ENCODE measurements around the gene ADAM19. TPM values are rescaled to one million over a fixed set of nuclear protein-coding genes. Genes with fewer than 3 reads are reported as not detected.

The ADAM19 gene
- total RNA-seq, 2 donors from 2014 or later, result 9.9 to 46.1 TPM

DNA sequence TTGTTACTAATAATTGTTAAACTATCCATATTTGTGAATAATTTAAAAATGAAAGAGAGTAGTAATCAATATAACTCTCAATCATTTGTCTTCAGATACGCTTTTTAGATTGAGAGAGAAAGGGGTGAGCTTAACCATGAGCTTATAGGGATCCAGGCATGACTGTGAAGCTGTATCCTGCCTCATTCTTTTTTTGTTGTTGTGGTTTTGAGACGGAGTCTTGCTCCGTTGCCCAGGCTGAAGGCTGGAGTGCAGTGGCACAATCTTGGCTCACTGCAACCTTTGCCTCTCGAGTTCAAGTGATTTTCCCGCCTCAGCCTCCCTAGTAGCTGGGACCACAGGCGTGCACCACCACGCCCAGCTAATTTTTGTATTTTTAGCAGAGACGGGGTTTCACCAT is 71.5 kb downstream of the ADAM19 start:
- H3K36me3 ChIP-seq, result peaks cover 10% of the 10 kb centered on the region
- no peak for DNase-seq (ENCODE audit: low spot score)
- no peak overlapping the region for H3K27ac ChIP-seq

DNA sequence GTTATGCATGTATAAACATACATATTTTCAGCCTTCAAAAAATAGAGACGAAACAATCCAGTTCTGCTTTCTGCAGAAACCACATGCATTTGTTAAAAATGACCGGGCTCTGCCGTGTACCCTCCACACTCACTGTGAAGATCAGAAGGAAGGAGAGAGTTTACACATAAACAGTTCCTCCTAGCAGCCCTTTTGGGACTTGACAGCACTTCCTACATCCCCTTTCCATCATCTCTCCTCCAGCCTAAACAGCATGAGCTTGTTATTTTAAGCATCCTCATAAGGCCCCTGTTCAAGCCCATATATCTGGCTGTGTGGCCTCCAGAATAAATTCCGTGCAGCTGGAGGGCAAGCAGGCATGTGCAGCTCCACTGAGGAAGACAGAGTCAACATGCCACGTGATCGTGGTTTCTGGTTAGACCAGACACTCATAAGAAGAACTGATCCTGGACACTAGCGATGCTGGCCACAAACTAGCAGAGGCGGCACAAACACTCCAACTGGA is 73.4 kb downstream of the ADAM19 start:
- DNase-seq (ENCODE audit: low spot score), result no peak
- Histone ChIP-seq H3K9me3 (no peaks in the 10 kb centered on the region), H3K27me3 (replicated peaks; ENCODE audit: insufficient read depth) (no peaks in the 10 kb centered on the region), H3K27ac (no peak overlapping the region), H3K36me3 (peaks cover 7% of the 10 kb centered on the region), H3K4me3 (no peak overlapping the region), H3K4me1 (ENCODE audit: control insufficient read depth in 1 of 2, low read depth in 2 of 2) (no peaks in the 10 kb centered on the region)
- TF ChIP-seq, protein P1, sequence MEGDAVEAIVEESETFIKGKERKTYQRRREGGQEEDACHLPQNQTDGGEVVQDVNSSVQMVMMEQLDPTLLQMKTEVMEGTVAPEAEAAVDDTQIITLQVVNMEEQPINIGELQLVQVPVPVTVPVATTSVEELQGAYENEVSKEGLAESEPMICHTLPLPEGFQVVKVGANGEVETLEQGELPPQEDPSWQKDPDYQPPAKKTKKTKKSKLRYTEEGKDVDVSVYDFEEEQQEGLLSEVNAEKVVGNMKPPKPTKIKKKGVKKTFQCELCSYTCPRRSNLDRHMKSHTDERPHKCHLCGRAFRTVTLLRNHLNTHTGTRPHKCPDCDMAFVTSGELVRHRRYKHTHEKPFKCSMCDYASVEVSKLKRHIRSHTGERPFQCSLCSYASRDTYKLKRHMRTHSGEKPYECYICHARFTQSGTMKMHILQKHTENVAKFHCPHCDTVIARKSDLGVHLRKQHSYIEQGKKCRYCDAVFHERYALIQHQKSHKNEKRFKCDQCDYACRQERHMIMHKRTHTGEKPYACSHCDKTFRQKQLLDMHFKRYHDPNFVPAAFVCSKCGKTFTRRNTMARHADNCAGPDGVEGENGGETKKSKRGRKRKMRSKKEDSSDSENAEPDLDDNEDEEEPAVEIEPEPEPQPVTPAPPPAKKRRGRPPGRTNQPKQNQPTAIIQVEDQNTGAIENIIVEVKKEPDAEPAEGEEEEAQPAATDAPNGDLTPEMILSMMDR (IDR thresholded peaks at IDR 0.05), result no peak
- no peak for ATAC-seq (ENCODE audit: insufficient number of reproducible peaks, low FRiP score, low read depth)

More for the DNA sequence above, 71.5 kb downstream of the ADAM19 start:
- no peak for ATAC-seq (ENCODE audit: insufficient number of reproducible peaks, low FRiP score, low read depth)
- TF ChIP-seq, protein P1 (IDR thresholded peaks at IDR 0.05), result no peak
- H3K27me3 ChIP-seq (replicated peaks; ENCODE audit: insufficient read depth), result no peaks in the 10 kb centered on the region
- H3K9me3 ChIP-seq, result no peaks in the 10 kb centered on the region
- no peak overlapping the region for H3K4me3 ChIP-seq
- H3K4me1 ChIP-seq (ENCODE audit: control insufficient read depth in 1 of 2, low read depth in 2 of 2), result no peaks in the 10 kb centered on the region

DNA sequence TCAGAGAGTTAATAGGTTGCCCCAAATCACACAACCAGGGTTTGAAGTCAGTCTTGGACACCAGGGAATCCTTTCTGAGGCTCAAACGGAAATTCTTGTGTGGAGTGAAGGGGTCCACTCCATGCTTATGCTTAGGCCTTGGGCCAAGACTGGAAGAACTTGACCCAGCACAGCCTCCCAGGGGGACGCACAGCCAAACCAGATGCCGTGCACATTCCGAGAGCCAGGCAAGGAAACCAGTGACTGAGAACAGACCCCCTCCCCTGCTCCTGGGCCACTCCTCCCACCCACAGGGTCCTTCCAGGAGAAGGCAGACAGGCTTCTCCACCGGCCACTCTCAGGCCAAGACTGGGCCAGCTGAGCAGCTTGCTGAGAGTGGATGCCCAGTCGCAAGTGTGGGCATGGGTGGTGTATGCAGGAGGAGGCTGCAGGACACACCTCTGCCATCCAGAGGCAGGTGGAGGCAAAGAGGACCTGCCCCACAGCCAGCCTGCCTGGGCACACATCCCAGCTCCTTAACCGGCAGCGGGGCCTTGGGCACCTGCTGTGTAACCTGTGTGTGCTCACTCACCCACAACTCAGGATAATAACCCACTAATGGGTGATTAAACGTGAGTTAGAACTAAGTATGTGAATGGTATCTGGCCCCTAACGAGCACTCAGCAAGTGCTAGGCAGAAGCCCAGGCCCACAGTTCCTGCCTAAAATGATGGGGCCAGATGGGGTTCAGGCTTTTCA is 77.5 kb downstream of the ADAM19 start:
- TF ChIP-seq, protein P1 (IDR thresholded peaks at IDR 0.05), result no peak
- H3K27ac ChIP-seq, result no peak overlapping the region
- no peak for ATAC-seq (ENCODE audit: insufficient number of reproducible peaks, low FRiP score, low read depth)

DNA sequence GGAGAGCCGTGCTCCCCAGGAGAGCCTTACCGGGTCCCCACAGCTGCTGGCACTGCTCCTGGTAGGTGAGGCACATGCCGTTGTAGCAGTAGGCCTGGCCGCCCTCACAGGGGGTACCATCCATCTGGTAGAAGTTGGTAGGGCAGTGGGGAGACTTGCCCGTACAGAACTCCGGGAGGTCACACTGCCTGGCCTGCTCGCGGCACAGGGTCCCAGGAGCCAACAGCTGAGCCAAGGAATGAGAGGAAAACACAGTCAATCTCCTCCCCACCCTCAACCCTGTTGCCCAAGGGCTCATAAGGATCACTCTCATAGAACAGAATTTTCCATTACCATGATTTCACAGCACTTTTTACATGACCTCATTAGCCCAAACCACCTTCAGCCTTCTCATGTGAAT is 78.7 kb downstream of the ADAM19 start:
- no peak overlapping the region for H3K27ac ChIP-seq
- H3K4me1 ChIP-seq (ENCODE audit: control insufficient read depth in 1 of 2, low read depth in 2 of 2), result no peaks in the 10 kb centered on the region
- no peak overlapping the region for H3K4me3 ChIP-seq
- peaks cover 6% of the 10 kb centered on the region for H3K36me3 ChIP-seq
- no peaks in the 10 kb centered on the region for H3K9me3 ChIP-seq
- DNase-seq (ENCODE audit: low spot score) (no peak), ATAC-seq (ENCODE audit: insufficient number of reproducible peaks, low FRiP score, low read depth) (no peak)
- TF ChIP-seq, protein P1 (IDR thresholded peaks at IDR 0.05), result no peak
- no peaks in the 10 kb centered on the region for H3K27me3 ChIP-seq (replicated peaks; ENCODE audit: insufficient read depth)

More for the DNA sequence above, 77.5 kb downstream of the ADAM19 start:
- H3K4me1 ChIP-seq (ENCODE audit: control insufficient read depth in 1 of 2, low read depth in 2 of 2), result no peaks in the 10 kb centered on the region
- no peaks in the 10 kb centered on the region for H3K27me3 ChIP-seq (replicated peaks; ENCODE audit: insufficient read depth)
- H3K36me3 ChIP-seq, result peaks cover 8% of the 10 kb centered on the region
- no peaks in the 10 kb centered on the region for H3K9me3 ChIP-seq
- no peak overlapping the region for H3K4me3 ChIP-seq
- no peak for DNase-seq (ENCODE audit: low spot score)

DNA sequence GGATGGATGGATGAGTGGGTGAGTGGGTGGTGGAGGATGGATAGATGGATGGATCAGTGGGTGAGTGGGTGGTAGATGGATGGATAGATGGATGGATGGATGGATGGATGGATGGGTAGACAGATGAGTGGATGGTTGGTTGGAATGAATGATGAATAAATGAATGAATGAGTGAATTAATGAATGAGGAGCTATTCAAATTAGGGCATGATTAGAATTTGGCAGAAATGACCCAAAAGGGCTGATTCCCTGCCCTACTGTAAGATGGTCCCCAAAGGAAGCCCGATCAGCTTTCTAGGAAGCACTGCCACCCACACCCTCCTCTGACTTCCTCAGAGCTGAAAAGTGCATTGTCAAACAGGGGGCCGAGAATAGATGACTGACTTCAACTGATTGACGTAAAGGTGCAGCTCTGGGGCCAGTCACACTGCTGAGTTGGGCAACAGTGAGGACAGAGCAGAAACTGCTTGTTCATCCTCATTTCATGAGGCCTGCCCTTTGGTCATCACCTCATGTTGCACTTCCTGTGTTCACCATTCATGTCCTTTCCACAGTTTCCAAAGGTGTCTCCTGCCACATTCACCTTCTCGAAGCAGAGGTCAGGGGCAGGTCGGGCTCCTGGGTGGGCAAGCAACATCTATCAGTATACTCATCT is 81.3 kb downstream of the ADAM19 start:
- Histone ChIP-seq H3K9me3 (no peaks in the 10 kb centered on the region), H3K4me3 (no peak overlapping the region), H3K27ac (no peak overlapping the region), H3K36me3 (peaks cover 23% of the 10 kb centered on the region), H3K4me1 (ENCODE audit: control insufficient read depth in 1 of 2, low read depth in 2 of 2) (no peaks in the 10 kb centered on the region), H3K27me3 (replicated peaks; ENCODE audit: insufficient read depth) (no peaks in the 10 kb centered on the region)
- ATAC-seq (ENCODE audit: insufficient number of reproducible peaks, low FRiP score, low read depth) (no peak), DNase-seq (ENCODE audit: low spot score) (no peak)
- TF ChIP-seq, protein P1 (IDR thresholded peaks at IDR 0.05), result no peak

All from thoracic aorta (tissue), 2 donors.